ENCODE data around the gene HELZ.
"Not testable (repeated sequence)": the region's sequence is repeated elsewhere in the genome, so short reads cannot be mapped to it uniquely, and the experiment has no call there.

Gene HELZ

GRCh38 chr17:67229109-67229955 lies 15.7 kb downstream of the HELZ start:
- DNase-seq (ENCODE audit: low read depth), result no peak

- DNase-seq (ENCODE audit: low read depth), result no peak
Observed at GRCh38 chr17:67227488-67227887, 17.5 kb downstream of the HELZ start.

- DNase-seq (ENCODE audit: low read depth), result no peak
Observed at GRCh38 chr17:67225316-67225715, 19.7 kb downstream of the HELZ start.

GRCh38 chr17:67224736-67225135 lies 20.3 kb downstream of the HELZ start:
- DNase-seq (ENCODE audit: low read depth), result no peak

- DNase-seq (ENCODE audit: low read depth), result no peak
Observed at GRCh38 chr17:67223924-67224323, 21.1 kb downstream of the HELZ start.

- no peak for DNase-seq (ENCODE audit: low read depth)
Observed at GRCh38 chr17:67221062-67221998, 23.7 kb downstream of the HELZ start.

GRCh38 chr17:67218385-67218950 lies 26.5 kb downstream of the HELZ start:
- DNase-seq (ENCODE audit: low read depth), result no peak

DNA sequence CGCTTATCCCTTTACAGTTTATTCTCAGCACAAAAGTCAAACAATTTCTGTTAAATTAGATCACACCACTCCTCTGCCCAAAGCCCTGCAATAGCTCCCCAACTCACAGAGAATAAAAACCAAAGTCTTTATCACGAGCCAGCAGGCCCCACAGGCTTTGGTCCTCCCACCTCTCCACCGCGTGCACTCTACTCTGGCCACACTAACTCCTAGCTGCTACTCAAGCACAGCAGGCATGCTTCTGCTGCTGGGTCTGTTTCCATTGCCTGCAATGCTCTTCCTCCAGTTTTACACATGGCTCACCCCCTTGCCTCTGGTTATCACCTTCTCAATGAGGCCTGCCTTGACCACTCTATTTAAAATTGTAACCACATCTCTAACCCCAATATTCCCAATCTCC lies 27.6 kb downstream of the HELZ start:
- DNase-seq (ENCODE audit: low read depth), result no peak

- no peak for DNase-seq (ENCODE audit: low read depth)
Observed at GRCh38 chr17:67216578-67217320, 28.2 kb downstream of the HELZ start.

GRCh38 chr17:67215991-67216421 lies 29.0 kb downstream of the HELZ start:
- no peak for DNase-seq (ENCODE audit: low read depth)

DNA sequence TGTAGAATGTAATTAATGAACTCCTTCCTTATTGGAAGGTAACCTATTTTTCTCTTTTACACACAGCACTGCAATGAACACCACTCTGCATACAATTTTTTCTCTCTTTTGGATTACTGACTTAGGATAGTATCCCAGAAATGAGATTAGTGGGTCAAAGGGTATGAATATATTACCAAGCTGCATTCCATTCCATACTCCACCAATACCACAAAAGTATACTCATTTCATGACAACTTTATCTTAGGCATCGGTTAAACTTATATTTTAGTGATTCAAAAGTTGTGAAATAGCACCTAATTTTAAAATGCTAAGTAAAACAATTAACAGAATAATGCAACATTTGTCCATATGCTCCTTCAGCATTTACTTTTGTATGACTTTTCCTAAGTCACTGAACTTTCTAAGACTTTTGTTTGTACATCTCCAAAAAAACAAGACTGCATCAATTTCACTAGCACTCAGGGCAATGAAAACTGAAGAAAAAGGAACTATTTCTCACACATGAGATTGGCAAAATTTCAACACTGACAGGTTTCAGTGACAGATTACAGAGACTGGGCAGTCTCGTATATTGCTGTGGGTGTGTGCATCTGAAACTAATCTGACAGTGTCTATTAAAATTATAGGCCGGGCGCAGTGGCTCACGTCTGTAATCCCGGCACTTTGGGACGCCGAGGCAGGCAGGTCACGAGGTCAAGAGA lies 32.1 kb downstream of the HELZ start:
- no peak for DNase-seq (ENCODE audit: low read depth)

DNA sequence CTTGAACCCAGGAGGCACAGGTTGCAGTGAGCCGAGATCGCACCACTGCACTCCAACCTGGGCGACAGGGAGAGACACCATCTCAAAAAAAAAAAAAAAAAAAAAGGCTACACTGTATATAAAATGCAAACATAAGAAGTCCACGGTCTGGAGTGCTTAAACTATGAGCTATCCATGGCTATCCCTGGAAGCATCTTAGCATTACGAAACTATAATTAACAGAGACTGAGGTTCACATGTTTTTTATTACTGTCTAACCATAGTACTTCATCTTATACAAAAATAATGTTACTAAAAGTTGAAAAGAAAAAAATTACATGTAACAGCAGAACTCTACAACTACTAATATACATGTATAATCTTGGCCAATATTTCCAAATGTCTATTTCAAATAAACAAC lies 32.8 kb downstream of the HELZ start:
- DNase-seq (ENCODE audit: low read depth), result no peak

- DNase-seq (ENCODE audit: low read depth), result no peak
Observed at GRCh38 chr17:67211742-67212141, 33.3 kb downstream of the HELZ start.

GRCh38 chr17:67210915-67211314 lies 34.1 kb downstream of the HELZ start:
- DNase-seq (ENCODE audit: low read depth), result no peak

DNA sequence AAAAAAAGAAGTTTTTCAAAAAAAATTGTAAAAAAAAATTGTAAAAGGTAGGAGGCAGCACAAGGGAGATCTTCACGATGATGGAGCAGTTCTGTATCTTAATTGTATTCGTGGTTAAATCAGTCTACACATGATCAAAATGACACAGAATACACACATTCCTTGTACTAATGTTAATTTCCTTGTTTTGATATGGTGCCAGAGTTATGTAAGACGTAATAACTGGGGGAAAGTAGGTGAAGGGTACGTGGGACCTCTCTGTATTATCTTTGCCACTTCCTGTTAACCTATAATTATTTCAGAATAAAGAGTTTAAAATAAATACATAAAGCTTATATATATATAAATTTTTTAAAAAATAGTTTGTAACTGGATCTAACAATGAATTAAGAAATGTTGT lies 36.8 kb downstream of the HELZ start:
- DNase-seq (ENCODE audit: low read depth), result no peak

GRCh38 chr17:67203818-67204217 lies 41.2 kb downstream of the HELZ start:
- DNase-seq (ENCODE audit: low read depth), result no peak

DNA sequence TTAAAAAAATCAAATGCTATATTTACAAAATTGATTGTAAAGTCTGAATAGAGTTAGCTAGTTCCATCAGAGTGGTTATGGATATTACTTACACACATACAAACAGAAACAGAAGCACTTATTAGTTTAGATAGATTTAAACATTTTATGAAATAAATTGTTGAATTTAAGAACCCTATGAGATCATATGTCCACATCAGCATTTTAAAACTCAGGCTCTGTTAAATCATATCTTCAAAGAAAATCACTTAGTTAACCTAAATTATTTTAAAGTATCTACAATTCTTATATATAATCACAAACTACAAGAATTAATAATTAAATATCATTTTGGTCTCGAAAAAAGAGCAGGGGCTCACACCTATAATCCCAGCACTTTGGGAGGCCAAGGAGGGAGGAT lies 42.5 kb downstream of the HELZ start:
- DNase-seq (ENCODE audit: low read depth), result no peak

DNA sequence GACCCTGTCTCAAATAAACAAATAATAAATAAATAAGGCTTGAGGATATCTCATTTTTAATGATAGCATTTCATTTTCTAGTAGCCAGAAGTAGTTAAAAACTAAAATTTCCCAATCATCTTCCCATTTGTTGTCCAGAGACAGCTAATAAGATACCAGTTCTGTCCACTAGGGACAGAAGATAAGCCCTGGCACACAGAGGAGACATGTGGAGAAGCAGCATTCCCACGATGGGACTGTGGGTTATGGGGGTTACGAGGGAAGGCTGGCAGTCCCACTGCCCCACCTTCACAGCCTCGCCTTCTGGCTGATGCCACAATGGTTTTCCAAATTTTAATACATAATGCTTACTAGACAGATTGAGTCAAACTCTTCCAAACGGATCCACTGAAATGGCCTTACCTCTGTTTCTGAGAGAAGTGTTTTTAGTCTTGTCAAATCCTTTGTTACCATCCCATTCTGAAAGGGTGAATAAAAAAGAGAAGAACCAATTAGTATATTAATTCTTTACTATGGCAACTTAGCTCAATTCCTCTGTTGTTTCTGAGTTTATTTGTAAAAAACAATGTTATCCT lies 44.2 kb downstream of the HELZ start:
- DNase-seq (ENCODE audit: low read depth), result no peak

- no peak for DNase-seq (ENCODE audit: low read depth)
Observed at GRCh38 chr17:67198131-67198530, 46.9 kb downstream of the HELZ start.

DNA sequence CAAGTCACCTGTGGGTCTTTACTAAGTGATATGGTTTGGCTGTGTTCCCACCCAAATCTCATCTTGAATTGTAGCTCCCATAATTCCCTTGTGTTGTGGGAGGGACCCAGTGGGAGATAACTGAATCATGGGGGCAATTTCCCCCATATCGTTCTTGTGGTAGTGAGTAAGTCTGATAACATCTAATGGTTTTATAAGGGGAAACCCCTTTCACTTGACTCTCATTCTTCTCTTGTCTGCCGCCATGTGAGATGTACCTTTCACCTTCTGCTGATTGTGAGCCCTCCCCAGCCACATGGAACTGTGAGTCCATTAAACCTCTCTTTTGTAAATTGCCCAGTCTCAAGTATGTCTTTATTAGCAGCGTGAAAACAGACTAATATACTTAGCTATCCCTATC lies 48.0 kb downstream of the HELZ start:
- DNase-seq (ENCODE audit: low read depth), result not testable (repeated sequence)

GRCh38 chr17:67196422-67196821 lies 48.6 kb downstream of the HELZ start:
- no peak for DNase-seq (ENCODE audit: low read depth)

Data from GM04504 (cell line).